IPS-NIHi7 (cell line): Measurements from ENCODE around the gene IL27RA.
"Not testable (repeated sequence)": the region's sequence is repeated elsewhere in the genome, so short reads cannot be mapped to it uniquely, and the experiment has no call there.

Source experiments
- DNase-seq: peaks from one replicate; pipeline ENCODE4 v3.0.0; 2012; ENCODE audit warnings: mixed read lengths; ENCODE audit errors: extremely low spot score

IL27RA gene

DNA sequence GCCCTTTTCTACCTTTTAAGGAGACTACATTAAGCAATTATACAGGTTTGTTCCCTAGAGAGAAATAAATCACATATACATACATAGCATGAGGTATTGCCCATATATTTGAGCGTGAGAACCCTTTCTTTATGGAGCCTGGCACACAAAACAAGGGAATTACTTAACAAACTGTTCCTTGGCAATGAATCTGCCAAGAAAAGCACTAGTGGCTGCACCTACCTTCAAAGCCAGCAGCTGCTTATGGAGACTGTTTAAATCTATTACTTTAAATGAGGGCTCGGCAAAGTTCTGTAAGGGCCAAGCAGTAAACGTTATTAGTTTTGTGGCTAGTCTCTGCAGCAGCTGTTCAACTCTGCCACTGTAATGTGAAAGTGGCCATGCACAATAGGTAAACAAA lies 32.5 kb upstream of the IL27RA start:
- DNase-seq = no peak

DNA sequence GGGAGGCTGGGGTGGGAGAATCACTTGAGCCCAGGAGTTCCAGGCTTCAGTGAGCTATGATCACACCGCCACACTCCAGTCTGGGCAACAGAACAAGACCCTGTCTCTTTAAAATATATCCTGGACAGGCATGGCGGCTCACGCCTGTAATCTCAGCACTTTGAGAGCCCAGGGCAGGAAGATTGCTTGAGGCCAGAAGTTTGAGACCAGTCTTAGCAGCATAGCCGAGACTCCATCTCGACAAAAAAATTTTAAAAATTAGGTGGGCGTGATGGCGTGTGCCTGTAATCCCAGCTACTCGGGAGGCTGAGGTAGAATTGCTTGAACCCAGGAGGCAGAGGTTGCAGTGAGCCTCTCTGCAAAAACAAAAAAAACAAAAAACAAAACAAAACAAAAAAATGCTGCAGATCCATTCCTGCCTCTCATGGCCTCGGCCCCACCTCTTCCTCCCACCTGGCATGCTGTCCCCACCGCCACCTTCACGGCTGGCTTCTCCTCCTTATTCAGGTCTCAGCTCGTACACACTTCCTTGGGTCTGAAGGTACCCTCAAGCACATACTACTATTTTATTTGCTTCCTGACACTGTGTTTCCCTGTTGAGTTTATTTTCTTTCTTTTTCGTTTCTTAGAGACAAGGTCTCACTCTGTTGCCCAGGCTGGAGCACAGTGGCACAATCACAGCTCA lies 30.7 kb upstream of the IL27RA start:
- DNase-seq = no peak

DNA sequence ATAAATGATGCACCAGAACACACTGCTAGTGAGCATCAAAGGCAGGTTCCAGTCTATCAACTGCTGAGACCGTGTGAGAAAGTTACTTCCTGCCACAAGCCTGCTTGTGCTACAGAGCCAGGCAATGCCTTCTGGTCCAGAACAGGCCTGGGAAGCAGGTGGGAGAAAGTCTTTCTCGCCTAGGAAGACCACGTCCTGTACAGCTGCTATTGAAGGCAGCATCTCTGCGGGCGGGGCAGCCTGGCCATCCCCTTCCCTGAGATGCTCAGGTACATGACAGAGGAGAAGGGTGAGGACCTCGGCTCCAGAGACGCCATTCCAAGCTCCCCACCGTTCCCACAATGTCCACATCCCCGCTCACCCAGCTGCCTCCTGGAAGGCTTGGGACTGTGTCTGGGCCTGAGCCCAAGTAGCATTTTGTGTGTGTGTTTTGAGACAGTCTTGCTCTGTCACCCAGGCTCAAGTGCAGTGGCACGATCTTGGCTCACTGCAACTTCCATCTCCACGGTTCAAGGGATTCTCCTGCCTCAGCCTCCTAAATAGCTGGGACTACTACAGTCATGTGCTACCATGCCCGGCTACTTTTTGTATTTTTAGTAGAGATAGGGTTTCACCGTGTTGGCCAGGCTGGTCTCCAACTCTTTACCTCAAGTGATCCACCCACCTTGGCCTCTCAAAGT lies 28.9 kb upstream of the IL27RA start:
- no peak for DNase-seq

DNA sequence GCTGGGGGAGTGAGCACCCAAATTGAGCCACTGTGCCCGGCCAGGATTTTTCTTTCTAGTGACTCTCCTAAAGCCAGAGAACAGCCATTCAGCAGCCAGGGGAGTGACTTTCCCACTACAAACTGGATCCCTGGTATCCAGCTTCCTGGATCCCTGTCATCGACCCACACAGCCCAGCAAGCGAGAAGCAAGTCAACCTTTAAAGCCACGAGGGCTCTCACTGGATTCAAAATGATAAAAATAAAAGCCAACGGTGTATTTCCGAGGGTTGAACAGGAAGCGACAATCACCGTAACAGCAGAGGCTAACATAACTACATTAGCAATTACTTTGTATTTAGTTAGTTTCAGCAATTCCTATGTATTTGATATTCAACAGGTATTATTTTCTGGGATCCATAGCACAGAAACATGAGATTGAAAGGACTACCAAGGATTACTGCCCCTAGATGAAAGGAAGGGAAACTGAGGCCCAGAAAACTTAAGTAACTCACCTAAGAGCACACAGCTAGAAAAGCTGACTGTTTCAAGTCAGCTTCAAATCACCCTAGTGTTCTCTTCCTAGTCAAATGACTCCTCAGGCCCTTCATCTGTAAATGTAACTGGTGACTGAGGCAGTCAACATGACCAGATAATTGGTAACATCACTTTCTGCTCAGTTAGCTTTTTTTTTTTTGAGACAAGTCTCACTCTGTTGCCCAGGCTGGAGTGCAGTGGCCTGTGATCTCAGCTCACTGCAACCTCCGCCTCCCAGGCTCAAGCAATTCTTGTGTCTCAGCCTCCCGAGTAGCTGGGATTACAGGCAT lies 28.1 kb upstream of the IL27RA start:
- no peak for DNase-seq

DNA sequence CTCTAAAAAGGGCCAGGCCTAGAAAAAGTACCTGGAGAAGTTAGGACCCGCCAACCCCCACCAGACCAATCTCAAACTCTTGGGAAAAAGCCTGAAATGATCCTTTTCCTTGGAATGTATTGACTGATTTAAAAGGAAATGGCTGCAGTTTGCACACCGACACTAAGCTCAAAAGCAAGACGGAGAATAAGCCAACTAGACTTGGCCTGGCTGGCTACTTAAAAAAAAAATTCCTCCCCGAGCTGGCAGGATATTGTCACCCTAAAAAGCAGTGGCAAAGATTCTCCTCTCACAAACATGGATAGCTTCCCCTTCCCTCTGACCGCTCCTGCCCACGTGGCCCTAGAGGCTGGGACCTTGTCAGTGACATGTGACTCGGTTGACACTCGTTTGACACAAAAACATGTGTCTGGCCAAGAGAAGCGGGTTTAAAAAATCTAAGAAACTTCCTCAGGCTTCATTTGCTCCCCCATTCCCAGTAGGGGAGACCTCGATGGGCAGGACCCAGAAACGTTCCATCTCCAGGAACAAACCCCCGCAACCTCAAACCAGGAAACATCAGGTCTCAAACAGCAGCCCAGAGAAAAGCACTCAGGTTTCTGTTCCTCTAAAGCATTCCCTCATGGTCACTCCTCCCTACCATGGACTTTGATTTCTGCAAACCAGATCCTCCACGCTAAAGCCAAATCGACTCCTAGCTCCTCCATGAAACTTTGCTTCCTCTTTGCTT lies 26.8 kb upstream of the IL27RA start:
- DNase-seq = no peak

DNA sequence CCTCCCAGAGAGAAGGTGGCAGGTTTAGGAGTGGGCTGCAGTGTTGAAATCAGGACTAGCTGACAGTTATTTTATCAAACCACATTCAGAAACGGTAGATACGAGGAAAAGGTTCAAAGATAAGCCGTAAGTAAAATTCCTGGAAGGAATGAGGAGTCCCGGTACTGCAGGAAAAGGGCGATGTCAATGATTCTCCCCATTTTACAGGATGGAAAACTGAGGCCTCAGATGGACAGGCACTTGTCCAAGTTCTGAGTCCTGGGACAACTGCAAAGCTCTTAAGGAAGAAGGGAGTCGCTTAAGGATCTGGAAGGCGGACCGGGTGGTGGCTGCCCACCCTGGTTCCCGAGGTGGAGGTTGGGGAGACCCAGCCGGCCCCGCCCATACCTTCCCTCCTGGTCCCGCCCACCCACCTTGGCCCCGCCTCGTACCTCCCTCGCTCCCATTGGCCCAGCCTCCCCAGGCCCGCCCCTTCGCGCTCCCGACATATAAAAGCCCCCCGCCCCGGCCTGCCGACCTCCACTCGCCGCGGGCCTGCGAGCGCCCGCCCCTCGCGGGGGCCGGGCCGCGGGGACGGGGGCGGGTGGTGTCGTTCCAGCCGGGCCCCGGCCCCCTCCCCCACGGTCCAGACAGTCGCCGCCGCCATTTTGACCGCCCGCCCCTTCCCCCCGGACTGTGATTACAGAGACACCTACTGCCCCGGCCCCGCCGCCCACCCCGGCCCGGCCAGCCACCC lies 26.0 kb upstream of the IL27RA start:
- peak; percentile 91 for DNase-seq

DNA sequence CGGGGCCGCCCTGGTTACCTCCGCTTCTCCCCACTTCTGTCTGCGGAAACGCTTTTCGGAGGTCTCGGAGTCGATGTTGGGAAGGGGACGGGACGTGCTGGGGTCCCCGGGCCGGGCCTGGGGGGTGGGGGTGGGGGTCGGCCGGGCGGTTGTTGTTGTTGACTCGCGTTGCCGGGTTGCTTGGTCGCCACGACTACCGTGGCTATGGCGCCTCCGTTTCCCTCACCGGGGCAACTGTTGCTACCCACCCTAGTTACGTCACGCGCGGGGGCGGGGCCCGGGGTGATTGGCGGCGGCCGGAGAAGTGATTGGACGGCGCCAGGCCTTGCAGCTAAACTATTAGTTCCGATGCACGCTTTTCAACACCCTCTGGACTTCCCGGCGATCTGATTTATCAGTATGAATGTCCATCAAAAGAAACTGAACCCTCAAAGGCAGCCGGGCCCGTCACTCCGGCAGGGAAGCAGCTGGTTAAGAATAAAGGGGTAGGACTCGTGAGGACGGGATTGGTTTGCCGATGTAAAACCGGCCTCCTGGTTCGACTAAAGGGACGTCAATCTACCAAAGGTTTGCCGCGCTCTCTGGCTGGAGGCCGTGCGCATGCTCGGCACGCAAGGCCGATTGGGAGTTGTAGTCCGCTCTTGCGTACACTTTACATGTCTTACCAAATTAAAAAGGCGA lies 25.3 kb upstream of the IL27RA start, which contains the start of gene RFX1:
Gene RFX1 (minus strand): TSS at position 236 of the 681 bp plus-strand sequence. CDS start 12,477 bp downstream, outside the sequence.
- peak; percentile 88 for DNase-seq

DNA sequence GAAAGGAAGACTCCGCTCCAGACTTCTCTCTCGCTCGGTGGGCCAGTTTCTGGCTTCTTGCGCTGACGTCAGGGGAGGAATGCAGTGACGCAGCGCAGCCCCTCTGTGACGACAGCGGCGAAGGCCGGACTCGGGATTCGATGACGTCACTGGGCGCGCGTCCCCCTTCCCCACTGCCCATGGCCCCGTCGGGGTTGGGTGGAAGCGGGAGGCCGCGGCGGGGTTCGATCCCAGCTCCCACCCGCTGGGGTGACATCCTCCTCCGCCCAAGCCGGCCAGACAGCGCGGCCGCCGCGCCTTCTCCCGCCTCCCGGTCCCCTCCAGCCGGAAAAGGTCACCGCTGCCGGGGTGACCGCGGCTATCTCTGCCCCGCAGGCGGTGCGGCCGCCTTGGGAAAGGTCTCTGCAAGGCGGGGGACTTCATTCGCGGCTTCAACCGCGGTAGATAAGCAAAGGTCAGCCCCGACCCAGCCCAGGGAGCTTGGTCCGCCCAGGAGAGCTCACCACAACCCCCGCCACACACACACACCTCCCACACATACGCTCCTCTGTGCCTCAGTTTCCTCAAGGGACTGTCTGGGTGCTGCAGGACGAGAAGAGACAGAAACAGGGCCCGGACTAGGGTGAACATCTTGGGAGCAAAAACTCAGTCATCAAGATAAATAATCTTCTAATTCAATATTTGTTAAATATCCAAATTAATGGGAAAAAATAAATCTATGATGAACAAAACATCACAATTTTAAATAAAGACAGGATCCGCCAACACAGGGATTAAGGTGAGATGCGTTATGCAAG lies 24.6 kb upstream of the IL27RA start:
- DNase-seq = peak; percentile 82

DNA sequence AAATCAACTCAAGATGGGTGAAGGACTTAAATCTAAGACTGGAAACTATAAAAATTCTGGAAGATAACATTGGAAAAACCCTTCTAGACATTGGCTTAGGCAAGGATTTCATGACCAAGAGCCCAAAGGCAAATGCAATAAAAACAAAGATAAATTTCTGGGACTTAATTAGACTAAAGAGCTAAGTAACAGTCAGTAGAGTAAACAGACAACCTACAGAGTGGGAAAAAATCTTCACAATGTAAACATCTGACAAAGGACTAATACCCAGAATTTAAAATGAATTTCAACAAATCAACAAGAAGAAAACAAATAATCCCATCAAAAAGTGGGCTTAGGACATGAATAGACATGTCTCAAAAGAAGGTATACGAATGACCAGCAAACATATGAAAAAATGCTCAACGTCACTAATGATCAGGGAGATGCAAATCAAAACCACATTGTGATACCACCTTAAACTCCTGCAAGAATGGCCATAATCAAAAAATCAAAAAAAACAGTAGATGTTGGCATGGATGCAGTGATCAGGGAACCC lies 19.1 kb upstream of the IL27RA start:
- no peak for DNase-seq

DNA sequence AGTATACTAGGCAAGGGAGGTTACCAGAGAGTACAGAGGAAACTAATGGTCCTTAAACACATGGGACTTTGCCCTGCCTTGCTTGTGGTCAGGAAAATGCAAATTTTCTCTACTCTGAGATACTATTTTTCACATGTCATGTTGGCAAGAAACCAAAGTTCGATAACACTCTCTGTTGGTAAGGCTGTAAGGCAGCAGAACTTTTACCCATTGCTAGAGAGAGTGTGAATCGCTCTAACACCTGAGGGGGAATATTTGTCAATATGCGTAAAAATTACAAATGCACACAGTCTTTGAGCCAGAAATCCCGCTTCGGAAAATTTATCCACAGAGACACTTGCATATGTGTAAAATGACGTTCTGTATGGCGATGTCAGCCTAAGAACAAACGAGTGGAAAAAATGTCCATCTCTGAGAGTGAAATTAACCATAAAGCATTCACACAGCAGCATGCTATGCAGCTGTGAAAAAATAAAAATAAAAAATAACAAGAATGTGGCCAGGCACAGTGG lies 16.0 kb upstream of the IL27RA start:
- no peak for DNase-seq

DNA sequence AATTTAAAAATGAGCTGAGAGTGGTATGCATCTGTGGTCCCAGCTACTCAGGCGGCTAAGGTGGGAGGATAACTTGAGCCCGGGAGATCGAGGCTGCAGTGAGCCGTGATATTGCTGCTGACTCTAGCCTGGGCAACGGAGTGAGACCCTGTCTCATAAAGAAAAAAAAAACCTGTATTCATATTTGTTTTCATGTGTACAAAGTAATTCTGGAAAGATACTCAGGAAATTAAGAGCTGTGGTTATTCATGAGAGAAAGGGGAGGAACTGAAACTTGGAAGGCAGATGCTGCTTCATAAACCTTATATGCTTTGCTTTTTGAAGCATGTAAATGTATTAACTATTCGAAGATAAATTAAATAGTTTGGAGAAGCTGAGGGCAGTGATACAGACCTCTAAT lies 12.5 kb upstream of the IL27RA start:
- no peak for DNase-seq

DNA sequence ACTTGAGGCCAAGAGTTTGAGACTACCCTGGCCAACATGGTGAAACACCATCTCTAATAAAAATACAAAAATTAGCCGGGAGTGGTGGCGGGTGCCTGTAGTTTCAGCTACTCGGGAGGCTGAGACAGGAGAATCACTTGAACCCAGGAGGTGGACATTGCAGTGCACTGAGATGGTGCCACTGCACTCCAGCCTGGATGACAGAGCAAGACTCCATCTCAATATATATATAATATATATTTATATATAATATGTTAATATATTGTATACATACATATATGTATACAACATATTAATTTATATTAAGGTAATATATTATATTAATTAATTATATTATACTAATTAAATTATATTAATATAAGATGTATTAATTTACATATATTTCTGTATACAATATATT lies 11.8 kb upstream of the IL27RA start:
- not testable (repeated sequence) for DNase-seq

DNA sequence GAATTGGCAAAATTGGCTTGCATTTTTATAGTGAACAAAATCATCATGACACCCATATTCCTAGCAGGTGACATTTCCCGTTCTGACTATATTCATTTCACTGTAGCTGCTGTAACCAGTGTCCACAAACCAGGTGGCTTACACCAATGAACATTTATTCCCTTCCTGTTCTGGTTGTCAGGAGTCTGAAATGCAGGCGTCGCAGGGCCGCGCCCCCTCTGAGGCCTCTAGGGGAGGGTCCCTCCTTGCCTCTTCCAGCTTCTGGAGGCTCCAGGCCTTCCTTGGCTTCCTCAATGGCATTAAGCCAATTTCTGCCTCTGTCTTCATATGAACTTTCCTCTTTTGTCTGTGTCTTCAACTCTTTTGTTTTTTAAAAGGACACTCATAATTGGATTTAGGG lies 10.1 kb upstream of the IL27RA start:
- no peak for DNase-seq

DNA sequence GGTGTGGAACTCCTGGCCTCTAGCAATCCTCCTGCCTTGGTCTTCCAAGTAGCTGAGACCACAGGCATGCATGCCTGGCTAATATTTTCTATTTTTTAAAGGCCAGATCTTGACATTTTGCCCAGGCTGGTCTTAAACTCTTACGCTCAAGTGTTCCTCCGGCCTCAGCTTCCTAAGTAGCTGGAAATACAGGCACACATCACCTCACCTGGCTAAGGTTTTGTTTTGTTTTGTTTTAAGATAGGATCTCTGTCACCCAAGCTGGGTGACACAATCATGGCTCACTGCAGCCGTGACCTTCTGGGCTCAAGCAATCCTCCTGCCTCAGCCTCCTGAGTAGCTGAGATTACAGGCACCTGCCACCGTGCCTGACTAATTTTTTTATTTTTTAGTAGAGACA lies 9.1 kb upstream of the IL27RA start:
- DNase-seq = no peak

DNA sequence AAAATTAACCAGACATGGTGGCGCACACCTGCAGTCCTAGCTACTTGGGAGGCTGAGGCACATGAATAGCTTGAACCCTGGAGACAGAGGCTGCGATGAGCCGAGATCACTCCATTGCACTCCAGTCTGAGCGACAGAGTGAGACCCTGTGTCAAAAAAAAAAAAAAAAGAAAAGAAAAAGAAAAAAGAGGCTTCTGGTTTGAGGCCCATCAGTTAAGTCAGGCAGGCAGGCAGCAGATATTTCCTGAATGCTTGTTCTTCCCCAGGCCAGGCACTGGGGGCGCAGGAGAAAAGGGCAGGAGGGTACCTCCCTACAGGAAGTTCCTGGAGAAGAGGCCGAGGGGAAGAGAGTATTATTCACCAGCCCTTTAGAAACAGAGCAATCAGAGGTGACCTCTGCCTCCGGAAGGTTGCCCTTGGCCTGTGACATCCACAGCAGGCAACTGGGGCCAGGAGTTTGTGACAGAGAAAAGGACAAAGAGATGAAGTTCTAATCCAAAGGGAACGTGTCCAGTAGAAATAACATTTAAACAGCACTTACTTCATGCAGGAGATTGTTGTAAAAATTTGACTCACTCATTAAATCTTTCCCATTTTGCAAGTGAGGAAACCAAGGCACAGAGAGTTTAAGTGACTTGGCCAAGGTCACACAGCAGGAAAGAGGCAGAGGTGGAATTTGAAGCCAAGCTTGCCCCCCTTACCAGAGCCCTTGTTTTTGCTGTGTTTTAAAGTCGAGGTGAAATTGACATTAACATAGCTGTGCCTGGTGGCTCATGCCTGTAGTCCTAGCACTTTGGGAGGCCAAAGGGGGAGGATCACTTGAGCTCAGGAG lies 7.9 kb upstream of the IL27RA start:
- DNase-seq = peak; percentile 80

DNA sequence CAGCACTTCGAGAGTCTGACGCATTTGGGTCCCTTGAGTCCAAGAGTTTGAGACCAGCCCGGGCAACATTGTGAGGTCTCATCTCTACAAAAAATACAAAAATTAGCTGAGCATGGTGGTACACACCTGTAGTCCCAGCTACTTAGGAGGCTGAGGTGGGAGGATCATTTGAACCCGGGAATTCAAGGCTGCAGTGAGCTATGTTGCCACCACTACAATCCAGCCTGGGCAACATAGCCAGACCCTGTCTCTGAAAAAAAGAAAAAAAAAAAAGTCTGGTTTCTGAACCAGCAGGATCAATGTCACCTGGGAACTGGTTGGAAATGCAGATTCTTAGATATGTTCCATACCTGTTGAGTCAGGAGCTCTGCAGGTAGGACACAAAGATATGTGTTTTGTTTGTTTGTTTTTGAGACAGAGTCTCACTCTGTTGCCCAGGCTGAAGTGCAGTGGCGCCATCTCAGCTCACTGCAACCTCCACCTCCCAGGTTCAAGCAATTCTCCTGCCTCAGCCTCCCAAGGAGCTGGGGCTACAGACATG lies 4.8 kb upstream of the IL27RA start:
- not testable (repeated sequence) for DNase-seq

DNA sequence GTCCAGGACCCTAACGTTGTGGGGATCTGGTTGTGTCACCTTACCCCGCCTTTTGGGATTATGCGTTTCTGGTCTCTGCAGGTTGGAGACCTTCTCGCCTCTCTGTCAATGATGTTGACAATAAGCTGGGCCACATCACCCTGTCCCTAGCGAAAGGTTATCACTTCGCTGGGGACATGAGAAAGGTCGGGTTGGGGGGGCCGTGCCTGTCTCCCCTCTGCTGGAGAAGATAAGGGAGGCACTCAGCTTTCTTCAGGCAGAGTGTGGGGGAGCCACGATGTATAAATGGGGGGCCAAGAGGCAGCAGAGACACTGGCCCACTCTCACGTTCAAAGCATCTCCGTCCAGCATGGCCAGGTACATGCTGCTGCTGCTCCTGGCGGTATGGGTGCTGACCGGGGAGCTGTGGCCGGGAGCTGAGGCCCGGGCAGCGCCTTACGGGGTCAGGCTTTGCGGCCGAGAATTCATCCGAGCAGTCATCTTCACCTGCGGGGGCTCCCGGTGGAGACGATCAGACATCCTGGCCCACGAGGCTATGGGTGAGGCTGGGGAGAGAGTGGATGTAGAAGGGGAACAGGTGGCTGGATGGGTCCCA lies 3.6 kb upstream of the IL27RA start, which contains the start of gene RLN3:
Gene RLN3 (plus strand): TSS at position 293 of the 595 bp plus-strand sequence. CDS start 57 bp downstream, at position 350.
- DNase-seq = no peak

DNA sequence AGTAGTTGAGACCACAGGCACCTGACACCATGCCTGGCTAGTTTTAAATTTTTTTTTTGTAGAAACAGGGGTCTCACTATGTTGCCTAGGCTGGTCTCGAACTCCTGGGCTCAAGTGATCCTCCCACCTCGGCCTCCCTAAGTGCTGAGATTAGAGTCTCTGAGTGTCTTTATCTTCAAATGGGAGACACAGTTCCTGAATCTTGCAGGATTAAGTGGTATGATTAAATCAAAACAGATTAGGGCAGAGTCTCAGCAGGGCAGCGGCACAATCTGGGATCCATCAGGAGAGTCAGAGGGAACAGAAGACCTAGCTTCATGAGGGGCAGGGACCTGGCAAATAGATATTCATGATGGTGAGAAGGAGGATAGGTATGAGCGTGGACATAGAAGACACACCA lies 2.7 kb upstream of the IL27RA start:
- no peak for DNase-seq
